HG02885 (cell line): ENCODE results near the gene ZNF775.

Source experiments
- ATAC-seq: cut with Tn5 transposase; IDR thresholded peaks from one replicate; pipeline ENCODE4 v1.9.1; 2021; ENCODE audit warnings: mild to moderate bottlenecking; ENCODE audit not compliant: unreplicated experiment, poor library complexity

The ZNF775 gene

DNA sequence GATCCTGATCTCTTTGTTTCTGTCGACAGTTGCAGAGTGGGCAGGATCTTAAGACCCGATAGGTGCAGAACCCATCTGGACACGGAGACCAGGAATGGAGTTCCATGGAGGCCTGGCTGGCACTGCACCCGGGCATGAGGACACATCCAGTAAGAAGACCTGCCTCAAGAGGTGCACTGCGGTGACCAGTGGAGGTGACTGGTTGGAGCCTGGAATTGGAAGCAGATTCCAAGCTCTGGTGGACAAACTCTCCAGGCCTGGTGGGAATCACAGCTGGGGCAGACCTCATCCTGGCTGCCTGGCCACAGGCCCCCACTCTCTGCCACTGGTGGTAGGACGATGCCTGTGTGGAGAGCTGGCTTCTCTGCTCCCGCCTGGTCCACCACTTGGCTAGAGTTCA, 31.0 kb downstream of the ZNF775 start:
- no peak for ATAC-seq

DNA sequence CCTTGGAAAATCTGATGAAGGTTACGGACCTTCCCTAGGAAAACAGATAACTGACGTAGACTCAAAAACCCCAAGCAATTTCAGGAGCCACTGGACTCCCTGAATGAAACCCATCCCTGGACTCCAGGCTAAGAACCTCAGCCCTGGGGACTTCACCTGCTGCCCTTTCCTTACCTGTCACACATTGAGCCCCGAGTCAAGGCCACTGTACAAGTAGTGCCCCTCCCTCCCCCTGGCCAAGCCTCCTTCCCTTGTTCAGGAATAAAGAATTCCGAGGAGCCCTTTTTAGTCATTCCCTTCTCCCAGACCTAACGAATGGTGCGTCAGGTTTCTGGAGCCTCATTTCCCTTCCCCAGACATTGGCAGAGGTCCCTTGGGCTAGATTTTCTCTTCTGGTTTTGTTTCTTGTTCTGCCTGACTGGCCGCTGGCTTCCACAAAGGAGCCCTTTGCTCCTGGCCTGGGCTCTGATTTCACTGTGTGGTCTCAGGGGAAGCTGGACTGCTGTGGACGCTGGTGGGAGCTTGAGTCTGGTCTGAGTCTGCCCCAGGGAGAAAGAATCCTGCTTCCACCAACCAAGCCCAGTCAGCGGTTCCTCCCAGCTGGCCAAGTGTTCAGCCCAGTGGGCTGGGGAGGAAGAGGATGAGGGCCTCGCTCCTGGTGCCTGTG, 31.7 kb downstream of the ZNF775 start:
- no peak for ATAC-seq

DNA sequence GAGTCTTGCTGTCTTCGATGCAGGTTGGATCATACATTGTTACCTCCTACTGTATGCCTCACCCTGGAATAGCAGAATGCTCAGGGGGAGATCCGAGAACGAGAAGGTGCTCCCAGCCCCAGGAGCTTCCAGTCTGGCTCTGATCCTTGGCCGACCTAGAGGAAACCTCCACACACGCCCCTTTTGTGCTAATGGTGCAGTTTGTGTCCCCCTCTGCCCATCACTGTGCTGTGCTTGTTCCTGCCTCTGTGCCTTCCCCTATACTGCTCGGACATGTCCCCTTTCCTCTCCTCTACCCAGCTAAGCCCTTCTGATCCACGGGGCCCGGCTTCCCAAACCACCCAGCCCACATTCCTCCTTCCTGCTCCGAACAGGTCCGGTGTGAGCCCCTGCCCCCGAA, 32.5 kb downstream of the ZNF775 start:
- no peak for ATAC-seq

DNA sequence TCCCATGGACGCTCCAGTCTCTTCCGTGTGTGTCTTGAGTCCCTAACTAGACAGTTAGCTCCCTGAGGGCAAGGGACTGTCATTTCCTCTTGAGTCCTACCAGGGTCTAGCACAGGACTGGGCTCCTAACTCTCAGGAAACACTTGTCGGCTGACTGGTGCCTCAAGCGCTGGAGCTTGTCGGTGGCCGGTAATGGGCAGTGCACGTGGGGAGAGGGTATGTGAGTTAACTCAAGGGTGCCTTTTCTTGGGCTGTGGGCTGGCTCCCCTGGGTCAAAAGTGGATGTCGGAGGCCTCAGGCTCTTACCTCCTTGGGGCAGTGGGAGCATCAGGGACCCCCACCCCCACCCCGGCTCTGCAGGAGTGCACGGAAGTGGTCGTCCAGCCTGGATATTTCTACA, 32.9 kb downstream of the ZNF775 start:
- ATAC-seq: no peak

DNA sequence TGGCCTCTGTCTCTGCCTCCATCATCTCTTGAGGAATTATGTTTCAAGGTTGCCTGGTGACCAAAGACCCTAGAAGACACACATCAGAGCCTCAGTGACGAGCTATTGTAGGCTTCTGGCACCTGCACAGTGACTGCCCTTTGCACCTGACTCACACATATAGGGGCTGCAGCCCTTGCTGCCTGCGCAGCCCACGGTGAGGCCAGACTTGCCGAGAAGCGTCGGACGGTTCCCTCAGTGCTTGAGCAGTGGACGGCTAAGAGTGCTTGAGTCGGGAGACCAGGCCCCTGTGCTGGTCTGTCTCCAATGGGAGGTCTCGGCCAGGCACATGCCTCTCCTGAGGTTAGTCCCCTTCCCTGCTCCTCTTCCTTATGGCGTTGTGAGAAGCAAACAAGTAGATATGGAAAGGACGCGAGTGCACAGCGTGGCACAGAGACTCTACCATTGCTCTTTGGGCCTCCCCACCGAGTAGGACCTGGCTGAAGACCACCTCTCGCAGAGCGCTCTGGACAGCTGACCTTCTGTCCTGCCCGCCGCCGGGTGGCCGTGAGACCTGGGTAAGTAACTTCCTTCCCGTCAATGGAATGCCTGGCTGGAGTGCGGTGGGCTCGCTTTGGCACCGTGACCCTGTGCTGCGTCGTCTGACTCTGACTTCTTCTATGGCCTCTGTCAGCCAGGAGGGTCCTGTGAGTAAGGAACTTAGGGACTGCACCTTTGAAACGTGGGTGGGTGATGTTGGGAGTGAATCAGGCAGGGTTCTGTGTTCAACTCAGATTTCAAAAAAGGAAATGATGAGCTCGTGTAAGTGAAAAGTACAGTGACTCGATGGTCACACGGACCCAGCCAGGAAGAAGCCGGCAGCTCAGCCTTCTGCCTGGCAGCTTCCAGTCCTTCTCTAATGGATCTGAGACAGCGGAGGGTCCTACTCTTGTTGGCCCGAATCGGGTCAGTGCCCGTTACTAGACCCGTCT, 33.7 kb downstream of the ZNF775 start:
- ATAC-seq: no peak

DNA sequence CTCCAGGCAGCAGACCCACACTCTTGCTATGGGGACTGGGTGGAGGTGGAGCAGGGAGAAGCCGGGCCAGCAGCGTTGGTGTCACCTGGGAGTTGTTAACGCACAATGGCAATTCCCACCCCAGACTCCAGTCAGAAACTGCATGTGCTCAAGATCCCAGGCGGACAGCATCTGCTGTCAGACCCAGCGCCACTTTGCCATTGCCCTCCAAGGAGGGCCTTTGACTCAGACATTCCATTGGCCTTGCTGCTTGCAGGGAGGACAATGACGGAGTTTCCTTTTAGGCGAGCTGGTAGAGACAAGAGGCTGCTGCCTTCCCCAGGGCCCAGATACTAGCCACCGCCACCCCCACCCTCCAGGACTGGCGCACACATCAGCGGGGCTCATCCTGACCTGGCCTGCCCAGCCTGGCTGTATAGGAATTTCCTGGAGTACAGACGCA, 34.5 kb downstream of the ZNF775 start:
- no peak for ATAC-seq

DNA sequence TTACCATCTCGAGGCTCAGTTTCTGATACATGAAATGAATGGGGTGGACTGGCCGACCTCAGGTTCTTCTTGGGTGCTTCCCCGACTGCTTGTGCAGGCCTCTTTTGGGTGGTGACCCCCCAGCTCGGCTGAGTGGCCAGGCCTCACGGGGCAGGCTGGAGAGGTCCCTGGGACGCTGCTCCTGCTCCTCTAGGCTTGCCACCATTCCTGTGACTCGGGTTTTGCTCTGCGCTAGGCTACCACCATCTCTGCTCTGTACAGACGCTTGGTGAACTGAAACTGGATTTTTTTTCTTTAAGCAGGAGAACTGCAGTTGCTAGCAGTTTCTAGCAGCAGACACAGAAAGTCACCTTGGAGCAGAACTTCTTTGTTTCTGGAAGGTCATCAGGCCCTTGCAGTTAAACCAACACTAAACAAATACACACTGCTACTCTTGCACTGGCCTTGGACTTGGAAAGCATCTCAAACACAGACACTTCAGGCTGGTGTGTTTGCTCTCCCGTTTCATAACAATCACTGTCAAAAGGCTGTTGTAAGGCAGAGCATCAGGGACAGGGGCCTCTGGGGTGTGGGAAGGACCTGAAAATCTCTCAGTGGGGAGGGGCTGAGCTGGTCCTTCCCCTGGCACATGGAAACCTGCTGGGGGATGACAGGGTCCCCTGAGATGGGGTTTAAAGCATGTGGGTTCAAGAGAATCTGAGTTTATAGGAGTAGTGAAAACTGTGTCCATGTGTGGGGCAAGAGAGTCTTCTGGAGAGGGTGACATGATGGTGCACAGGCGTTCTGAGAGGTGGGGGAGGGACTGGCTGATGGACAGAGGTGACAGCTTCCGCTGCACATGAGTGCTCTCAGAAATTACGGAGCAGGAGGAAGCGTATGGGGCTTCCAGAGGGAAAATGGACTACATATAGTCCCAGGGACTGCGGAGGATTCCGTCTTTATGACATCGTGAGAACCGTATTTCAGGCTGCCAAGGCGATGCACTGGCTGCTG, 36.3 kb downstream of the ZNF775 start:
- no peak for ATAC-seq

DNA sequence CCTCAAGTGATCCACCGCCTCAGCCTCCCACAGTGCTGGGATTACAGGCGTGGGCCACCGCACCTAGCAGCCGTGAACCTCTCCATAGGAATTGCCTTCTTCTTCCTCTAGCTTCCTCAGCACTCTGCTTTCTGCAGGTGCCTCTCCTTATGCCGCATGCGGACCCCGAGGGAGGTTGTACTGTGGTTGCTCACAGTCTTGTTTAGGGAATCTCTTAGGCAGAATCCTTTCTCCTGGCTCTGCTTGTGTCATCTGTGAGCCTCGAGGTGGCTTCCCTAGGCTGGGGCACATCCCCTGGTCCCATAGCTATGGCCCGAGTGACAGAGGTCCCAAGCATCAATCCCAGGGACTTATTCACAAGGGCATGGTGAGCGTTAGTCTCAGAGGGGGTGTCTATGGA, 38.1 kb downstream of the ZNF775 start:
- ATAC-seq: no peak

DNA sequence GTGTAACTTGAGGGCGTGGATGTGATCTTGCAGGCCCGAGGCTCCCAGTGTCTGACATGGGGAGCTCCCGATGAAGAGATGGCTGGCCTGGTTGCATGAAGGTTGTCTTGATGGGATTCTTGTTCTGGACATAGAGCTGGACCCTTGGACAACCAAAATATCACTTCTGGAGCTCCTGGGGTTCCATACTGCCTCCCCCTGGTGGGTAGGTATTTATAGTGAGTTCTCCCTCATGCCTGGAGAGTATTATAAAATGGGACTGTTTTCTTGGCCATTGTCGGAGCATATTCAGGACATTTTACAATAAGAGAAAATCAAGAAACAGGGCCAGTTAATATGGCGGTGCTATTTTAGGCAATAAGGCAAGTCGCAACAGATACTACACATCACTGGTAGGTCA, 38.7 kb downstream of the ZNF775 start:
- no peak for ATAC-seq

DNA sequence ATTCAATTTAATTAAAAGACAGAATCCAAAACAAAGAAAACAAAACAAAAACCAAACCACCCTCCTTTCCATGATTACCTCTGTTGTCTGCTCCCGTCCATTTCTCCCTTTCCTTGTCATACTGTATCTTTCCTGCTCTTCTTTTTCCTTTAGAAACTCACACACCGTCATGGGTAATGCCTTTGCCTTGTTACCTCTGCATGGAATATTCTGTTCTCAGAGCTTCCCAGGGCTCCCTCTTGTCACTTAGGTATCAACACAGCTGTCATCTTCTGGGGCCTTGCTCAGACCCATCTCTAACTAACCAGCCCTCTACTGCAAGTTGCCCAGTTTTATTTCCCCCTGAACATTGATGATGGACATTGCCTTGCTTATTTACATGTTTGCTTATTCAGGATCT, 41.1 kb downstream of the ZNF775 start:
- no peak for ATAC-seq

DNA sequence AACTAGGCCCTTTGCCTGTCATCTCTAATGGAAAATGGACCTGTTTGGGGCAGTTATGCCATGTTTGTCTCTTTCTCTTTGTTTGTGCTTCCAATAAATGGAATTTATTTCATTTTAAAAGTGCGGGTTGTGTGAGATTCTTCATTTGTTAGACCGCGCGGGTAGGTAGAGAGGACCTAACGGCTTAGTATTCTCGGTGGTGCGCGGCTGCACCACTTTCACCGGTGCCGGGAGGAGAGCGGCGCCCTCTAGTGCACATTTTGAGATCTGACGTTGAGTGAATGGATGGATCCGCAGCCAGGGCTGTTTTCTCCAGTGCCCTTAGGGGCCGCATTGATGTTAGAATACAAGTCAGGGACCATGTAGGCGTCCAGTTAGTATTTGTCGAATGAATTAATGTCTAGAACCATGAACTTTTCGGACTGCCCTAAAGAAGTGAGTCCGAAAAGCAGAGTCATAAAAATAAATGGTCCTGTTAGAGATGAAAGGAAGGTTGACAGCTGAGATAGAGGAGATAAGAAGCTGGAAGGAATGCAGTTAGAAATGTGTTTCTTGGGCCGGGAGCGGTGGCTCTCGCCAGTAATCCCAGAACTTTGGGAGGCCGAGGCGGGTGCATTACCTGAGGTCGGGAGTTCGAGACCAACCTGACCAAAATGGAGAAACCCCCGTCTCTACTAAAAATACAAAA, 42.0 kb downstream of the ZNF775 start:
- peak; percentile 97 for ATAC-seq

DNA sequence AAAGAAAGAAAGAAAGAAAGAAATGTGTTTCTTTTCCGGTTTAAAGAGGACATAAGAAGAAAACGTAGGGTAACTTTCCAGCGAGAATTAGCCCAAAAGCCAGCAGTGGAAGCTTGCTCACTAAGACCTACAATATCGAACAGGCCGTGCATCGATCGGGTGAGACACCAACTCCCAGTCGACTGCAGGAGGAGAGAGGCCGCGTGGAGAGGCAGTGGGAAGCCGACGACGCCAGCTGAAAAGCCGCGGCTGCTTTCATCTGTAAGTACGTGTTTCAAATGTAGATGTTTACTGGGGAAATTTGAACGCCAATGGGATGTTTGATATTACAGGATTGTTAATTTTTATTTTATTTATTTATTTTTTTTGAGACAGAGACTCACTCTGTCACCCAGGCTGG, 42.7 kb downstream of the ZNF775 start:
- no peak for ATAC-seq

DNA sequence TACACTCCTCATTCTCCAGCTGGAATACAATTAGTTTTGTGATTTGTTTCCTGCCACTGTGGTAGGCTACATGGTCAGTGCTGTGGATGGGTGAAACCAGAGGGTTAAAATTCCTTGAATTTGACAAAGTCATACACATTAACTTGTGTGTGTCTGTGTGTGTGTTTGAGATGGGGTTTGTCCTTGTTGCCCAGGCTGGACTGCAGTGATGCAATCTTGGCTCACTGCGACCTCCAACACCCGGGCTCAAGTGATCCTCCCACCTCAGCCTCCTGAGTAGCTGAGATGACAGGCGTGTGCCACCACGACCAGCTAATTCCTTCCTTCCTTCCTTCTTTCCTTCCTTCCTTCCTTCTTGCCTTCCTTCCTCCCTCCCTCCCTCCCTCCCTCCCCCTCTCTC, 46.5 kb downstream of the ZNF775 start:
- ATAC-seq: no peak

DNA sequence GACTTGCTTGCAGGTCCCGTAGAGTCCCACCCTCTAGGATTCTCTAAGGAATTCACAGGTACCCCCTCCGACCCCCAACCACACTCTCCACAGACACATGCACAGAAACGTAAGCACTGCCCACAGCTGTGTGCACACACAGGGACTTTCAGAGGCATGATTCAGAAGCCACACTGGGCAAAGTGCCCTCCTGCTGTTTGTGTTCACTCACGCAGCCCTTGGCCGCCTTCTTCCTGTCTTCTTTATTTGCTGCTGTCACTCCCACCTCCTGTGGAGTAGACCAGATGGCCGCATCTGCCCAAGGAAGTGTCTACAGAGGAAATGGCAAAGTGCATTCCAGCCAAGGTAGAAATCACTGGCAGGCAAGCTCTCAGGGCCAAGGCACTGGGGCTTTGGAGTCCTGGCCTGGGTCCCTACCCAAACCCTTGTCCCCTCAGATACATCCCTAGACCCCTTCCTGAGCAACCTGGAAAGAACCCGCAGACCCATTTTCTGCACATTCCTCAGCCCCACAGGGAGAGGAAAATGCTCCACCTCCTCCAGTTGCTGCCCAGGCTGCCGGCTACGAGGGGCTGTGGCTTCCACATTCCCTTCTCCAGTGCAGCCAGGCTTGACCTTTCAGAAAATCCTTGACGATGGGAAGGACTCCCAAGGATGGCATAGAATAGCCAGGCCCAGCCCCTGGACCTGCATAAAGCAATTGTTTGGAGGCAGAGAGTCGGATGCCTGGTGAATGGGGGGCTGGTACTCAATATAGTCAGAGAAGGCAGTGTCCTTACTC, 49.7 kb downstream of the ZNF775 start:
- no peak for ATAC-seq

DNA sequence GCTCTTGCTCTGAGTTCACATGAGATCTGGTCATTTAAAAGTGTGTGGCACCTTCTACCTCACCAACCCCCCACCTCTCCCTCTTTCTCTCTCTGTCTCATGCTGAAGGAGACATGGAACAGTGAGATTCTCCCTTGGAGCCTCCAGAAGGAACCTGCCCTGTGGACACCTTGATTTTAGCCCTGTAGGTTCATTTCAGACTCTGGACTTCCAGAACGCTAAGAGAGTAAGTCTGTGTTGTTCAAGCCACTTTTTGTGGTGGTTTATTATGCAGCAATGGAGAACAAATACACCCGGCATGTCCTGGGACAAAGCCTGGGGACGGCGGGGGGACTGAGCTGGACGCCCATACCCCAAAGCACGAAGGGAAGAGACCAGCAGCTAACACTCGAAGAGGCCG, 50.6 kb downstream of the ZNF775 start:
- no peak for ATAC-seq

DNA sequence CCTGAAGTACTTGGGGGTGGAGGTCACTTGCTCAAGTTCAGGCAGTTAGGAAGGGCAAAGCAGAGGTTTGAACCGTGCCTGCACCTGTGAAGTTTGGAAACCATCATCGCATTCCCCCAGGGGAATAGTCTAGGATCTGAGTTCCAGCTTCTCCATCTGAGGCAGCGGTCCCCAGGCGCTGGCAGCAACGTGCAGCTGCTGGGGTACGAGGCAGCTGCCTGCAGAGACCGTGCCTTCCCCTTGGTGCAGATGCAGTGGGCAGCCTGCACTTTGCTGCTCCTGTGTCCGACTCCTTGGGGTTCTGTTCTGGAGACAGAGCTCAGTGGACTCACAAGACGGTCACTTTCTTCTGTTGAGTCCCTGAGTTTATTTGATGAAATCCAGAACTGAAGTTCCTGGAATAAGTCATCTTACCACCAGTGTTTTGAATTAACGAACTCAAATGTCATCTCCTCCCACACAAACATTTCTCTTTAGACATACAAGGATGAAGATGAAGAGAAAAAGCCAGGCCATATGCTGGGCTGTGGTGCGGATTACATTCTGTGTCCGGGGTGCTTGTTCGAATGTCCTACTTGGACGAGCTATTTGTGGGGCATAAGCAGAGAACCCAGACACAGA, 51.4 kb downstream of the ZNF775 start:
- ATAC-seq: no peak

DNA sequence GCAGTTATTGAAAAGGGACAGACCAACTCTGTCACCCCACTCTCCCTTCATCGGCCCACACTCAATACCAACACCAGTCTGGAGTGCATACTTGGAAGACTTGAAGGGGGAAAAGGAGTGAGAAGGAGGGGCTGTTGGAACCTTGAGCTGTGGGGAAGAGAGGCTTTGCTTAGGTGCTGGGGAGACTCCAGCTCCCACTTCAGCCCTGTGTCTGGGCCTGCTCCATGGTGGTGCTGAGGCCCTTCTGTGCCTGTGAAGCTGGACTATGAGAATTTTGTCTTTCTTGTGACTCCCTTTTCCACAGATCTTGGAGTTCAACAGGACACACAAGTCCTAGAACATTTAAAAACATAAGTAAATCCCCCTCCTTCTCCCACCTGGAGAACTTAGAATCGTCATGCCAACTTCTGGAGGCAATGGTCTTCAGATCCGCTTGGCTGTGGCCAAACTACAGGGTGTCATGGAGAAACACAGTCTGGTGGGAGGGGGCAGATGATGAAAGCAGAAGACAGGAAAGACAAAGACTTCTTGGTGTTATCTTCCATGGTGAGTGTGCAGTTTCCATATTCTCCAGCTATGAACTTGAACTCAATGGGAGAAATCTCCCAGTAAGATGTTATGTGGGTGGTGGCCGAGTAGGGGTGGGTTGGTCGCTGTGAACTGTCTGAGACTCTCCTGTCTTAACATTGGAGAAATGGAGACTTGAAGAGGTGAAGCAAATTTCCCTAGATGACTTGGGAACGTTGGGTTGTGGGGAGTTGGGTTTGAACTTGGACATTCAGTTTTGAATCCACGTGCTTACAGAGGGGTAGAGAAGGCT, 52.9 kb downstream of the ZNF775 start:
- no peak for ATAC-seq
